Cardiac muscle cell (in vitro differentiated cells and primary cell): ENCODE measurements around the gene NUP160. TPM values are rescaled to one million over a fixed set of nuclear protein-coding genes. Genes with fewer than 3 reads are reported as not detected.
"Not testable (repeated sequence)": the region's sequence is repeated elsewhere in the genome, so short reads cannot be mapped to it uniquely, and the experiment has no call there.

Experiments
- DNase-seq, 2 donors: peaks; one replicate each; pipeline versions ENCODE4 v3.0.0 to v3.0.0-alpha.2; 2010 to 2017; ENCODE audit warnings: low read depth in 1 of 2, low spot score in 1 of 2
- H3K27ac ChIP-seq: fragments of 200-600 bp; sonication (generic); 2 replicates; pipeline ENCODE4 v1.5.1; 2016
- H3K27me3 ChIP-seq: fragments of 200-600 bp; sonication (generic); 2 replicates; pipeline ENCODE4 v1.6.0; 2016; ENCODE audit warnings: control low read depth
- H3K36me3 ChIP-seq: fragments of 200-600 bp; sonication (generic); 2 replicates; pipeline ENCODE4 v1.5.1; 2016; ENCODE audit warnings: control low read depth
- H3K4me1 ChIP-seq: fragments of 200-600 bp; sonication (generic); 2 replicates; pipeline ENCODE4 v1.8.1; 2017; ENCODE audit warnings: low read depth, mild to moderate bottlenecking, mixed run types
- H3K4me3 ChIP-seq: fragments of 200-600 bp; sonication (generic); 2 replicates; pipeline ENCODE4 v1.5.1; 2016; ENCODE audit warnings: mild to moderate bottlenecking
- H3K9me3 ChIP-seq: fragments of 200-600 bp; sonication (generic); 2 replicates; pipeline ENCODE4 v1.5.1; 2017; ENCODE audit warnings: low read depth, mild to moderate bottlenecking, control low read depth
- polyA plus RNA-seq: library from polyadenylated mRNA; unstranded; fragments of >200 nt; fragmentation: Nextera tagmentation; extraction: Ambion mirVana; gene quantifications from 2 replicates; pipeline ENCODE4 v1.2.1, GENCODE V29; 2016
- total RNA-seq: library from RNA; depleted of rRNA; stranded (reverse); fragments of >200 nt; gene quantifications from 2 replicates; pipeline ENCODE4 v1.2.3, GENCODE V29; 2016
- TF ChIP-seq, protein P1 (sequence below): IDR thresholded peaks from 2 replicates; pipeline ENCODE4 v1.5.1; 2012; ENCODE audit warnings: low read depth, mild to moderate bottlenecking, low read length

The NUP160 gene
- total and polyA plus RNA-seq, 2 experiments from 2014 or later, result 15.9 to 26.7 TPM

DNA sequence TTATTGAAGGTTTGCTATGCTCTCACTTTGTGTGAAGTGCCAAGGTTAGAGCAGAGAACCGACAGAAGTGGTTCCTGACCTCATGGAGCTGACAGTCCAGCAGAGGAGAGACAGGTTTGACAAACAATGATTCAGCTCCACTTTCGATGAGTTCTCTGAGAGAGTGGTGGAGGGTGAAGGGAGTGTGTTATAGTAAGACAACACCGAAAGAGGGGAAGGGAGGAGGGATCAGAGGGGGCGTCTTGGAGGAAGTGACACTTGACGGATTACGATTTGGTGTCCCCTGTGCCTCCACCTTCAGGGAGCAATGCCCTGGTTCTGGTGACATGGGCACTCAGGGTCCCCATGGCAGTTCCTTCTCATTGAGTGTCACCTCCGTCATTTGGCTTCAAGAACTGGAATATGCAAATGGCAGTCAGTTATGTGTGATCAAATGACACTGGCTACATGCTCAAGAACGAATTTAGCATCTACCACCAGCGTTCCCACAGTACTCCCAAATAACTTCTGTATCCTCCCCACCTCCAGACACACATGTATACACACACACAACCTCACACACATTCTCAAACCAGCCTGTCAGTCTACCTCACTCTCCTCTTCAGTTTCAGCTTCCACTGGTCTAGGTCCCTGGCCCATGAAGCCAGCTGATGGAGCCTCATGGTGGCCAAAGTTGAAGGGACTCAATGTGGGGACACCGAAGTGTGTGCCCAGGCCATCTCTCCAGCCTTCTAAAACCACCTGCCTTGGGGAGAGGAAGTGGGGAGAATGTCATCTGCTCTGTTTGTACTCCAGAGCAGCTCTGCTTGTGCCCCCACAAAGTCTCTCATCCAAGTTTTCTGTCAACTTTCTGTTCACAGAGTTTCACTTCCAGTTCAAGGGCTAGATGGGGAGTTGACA is 31.4 kb upstream of the NUP160 start:
- Histone ChIP-seq H3K36me3 (no peaks in the 10 kb centered on the region), H3K9me3 (peaks cover 3% of the 10 kb centered on the region), H3K4me3 (no peak overlapping the region), H3K27ac (no peak overlapping the region), H3K4me1 (no peaks in the 10 kb centered on the region), H3K27me3 (no peaks in the 10 kb centered on the region)
- TF ChIP-seq, protein P1, sequence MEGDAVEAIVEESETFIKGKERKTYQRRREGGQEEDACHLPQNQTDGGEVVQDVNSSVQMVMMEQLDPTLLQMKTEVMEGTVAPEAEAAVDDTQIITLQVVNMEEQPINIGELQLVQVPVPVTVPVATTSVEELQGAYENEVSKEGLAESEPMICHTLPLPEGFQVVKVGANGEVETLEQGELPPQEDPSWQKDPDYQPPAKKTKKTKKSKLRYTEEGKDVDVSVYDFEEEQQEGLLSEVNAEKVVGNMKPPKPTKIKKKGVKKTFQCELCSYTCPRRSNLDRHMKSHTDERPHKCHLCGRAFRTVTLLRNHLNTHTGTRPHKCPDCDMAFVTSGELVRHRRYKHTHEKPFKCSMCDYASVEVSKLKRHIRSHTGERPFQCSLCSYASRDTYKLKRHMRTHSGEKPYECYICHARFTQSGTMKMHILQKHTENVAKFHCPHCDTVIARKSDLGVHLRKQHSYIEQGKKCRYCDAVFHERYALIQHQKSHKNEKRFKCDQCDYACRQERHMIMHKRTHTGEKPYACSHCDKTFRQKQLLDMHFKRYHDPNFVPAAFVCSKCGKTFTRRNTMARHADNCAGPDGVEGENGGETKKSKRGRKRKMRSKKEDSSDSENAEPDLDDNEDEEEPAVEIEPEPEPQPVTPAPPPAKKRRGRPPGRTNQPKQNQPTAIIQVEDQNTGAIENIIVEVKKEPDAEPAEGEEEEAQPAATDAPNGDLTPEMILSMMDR, result no peak
- DNase-seq, result no peak

DNA sequence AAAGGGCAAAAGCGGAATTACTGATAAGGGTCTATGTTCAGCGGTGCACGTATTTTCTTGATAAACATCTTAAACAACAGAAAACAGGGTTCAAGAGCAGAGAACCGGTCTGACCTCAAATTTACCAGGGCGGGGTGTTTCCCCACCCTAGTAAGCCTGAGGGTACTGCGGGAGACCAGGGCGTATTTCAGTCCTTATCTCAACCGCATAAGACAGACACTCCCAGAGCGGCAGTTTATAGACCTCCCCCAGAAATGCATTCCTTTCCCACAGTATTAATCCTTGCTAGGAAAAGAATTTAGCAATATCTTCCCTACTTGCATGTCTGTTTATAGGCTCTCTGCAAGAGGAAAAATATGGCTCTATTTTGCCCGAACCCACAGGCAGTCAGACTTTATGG is 27.7 kb upstream of the NUP160 start:
- not testable (repeated sequence) for H3K9me3 ChIP-seq, H3K4me1 ChIP-seq, H3K4me3 ChIP-seq, H3K27ac ChIP-seq, H3K27me3 ChIP-seq, H3K36me3 ChIP-seq, DNase-seq

DNA sequence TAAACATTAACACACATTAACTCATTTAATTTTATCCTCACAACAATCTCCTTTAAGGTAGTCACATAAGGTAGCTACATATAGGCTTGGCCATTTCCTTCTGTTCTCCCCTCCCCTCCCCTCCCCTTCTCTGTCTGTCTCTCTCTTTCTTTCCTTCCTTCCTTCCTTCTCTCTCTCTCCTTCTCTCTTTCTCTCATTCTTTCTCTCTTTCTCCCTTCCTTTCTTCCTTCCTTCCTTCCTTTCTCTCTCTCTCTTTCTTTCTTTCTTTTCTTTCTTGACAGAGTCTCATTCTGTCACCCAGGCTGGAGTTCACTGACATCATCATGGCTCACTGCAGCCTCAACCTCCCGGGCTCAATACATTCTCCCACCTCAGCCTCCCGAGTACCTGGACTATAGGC is 22.3 kb upstream of the NUP160 start:
- Histone ChIP-seq H3K27me3 (no peaks in the 10 kb centered on the region), H3K4me1 (no peaks in the 10 kb centered on the region), H3K4me3 (no peak overlapping the region), H3K9me3 (no peaks in the 10 kb centered on the region), H3K36me3 (no peaks in the 10 kb centered on the region), H3K27ac (no peak overlapping the region)
- TF ChIP-seq, protein P1, result no peak
- no peak for DNase-seq

DNA sequence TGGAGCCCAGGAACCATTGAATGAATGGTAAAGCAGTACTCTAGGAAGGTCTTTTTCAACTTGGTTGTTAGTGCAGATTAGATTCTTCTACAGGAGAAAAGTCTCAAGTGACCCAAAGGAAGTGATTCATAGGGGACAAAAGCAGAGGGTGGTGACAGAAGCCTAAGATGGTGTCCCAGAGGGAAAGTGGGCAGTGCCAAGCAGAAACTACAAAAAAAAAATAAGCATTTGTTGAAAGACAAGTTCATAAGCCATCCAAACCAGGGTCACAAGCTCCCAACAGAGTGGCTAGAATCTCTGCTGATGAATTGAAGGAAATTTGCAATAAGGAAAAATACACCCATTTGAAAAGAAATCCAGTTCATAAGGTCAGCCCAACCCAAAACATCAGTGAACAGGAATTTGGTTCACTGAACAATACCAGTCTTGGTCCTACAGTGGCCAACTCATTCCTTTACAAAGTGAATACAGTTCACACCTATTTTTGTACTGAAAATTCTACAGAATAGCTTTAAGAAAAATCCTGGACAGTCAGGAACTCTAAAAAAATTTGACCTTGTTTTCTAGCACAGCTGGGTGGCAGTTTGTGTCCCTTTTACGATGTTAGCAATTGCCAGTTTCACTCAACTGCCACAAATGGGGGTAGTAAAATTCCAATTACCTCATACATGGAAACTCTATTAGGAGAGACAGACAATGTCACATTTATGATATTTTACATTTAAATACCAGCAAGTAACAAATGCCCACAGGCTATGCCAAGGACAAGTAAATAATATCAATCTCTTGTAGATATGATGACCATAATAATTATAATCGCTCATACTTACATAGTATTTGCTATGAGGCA is 21.6 kb upstream of the NUP160 start:
- Histone ChIP-seq H3K4me3 (no peak overlapping the region), H3K4me1 (no peaks in the 10 kb centered on the region), H3K27me3 (no peaks in the 10 kb centered on the region), H3K36me3 (no peaks in the 10 kb centered on the region), H3K9me3 (no peaks in the 10 kb centered on the region), H3K27ac (no peak overlapping the region)
- DNase-seq, result no peak
- TF ChIP-seq, protein P1, result no peak

DNA sequence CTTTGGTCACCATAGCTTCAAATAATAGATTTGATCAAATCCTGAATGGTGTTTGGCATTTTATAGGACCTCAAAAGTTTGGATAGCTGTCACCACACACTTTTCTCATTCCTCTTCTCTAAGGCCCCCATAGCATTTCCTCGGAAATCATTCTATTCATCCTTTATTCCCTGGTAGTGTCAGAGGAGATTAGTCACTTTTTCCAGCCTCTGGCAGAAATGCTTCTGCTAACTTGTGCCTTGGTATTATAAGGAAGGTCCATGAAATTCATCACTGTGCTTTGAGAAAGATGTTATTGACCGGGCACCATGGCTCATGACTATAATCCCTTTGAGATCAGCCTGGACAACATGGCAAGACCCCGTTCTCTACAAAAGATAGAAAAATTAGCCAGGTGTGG is 19.7 kb upstream of the NUP160 start:
- Histone ChIP-seq H3K4me1 (no peaks in the 10 kb centered on the region), H3K9me3 (no peaks in the 10 kb centered on the region), H3K4me3 (no peak overlapping the region), H3K27me3 (no peaks in the 10 kb centered on the region), H3K27ac (no peak overlapping the region), H3K36me3 (no peaks in the 10 kb centered on the region)
- TF ChIP-seq, protein P1, result no peak
- DNase-seq, result peak in 1 of 2 donors; percentile 19

DNA sequence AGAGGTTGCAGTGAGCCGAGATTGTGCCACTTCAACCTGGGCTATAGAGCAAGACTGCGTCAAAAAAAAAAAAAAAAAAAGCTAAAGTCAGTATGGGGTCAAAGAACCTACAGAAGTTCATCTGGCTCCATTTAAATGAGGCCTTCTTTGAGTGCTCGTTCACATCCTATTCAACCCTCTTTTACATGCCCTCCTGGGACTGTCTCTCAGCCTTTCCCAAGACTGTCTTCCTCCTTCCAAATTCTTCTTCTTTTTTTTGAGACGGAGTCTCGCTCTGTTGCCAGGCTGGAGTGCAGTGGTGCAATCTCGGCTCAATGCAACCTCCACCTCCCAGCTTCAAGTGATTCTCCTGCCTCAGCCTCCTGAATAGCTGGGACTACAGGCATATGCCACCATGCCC is 18.7 kb upstream of the NUP160 start:
- not testable (repeated sequence) for H3K27ac ChIP-seq, H3K9me3 ChIP-seq, H3K36me3 ChIP-seq, H3K27me3 ChIP-seq, H3K4me3 ChIP-seq, H3K4me1 ChIP-seq, DNase-seq
